ENCODE data around the gene LHFPL6. TPM values are rescaled to one million over a fixed set of nuclear protein-coding genes. Genes with fewer than 3 reads are reported as not detected.

LHFPL6 gene
- 24.5 TPM for total RNA-seq

DNA sequence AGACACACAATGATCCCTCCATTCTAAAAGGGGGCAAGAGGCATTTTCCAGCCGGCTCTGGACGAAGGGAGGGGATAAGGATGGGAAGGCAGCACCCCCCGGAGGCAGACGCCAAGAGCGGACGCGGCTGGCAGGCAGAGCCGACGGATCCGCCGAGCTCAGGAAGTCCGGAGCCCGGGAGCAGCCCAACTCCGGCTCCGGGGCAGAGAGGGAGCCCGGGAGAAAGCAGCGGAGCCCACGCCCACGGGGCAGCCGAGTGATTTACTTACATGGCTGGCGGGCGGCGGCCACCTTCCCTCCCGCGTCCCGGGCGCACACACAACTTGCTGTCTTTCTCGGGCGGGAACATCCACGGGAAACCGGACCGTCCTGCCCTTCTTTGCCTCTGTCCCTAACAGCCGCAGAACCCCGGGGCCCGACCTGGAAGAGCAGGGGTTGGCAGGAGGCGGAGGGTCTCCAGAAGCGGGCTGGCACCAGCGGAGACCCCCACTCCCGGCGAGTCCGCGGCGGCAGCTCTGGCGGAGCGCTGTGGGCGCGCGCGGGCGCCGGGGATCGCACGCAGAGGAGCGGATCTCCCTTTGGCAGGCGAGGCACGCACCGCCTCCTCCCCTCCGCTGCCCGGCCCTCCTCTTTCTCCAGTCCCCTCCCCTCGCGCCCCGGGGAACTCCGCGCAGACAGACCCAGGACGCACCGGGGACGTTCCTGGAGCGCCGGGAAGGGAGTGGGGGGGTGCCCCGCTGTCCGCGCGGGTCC is at the start of gene LHFPL6:
LHFPL6 (minus strand) TSS at position 580 of the 753 bp plus-strand sequence.
- DNase-seq (ENCODE audit: low spot score in 2 of 2) (peak; percentile 70 to 72), FAIRE-seq (no peak)

DNA sequence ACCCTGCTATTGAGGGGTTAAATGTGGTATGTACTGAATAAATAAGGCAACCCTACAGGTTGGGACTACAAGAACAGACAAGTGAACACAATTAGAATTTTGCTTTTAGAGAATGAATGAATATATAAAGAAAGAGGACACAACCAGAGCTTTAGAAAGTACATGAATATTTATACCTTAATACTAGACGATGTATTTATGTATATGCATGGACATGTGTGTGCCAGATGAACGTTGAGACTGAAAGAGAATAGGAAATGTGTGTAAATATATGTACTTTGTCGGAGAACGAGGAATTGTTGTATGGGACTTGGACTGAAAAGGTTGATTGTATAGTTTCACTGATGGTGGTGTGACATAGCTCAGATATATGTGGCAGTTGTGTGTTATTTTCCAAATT is 43.1 kb upstream of the LHFPL6 start:
- DNase-seq (ENCODE audit: low spot score in 2 of 2) (no peak), FAIRE-seq (no peak)

DNA sequence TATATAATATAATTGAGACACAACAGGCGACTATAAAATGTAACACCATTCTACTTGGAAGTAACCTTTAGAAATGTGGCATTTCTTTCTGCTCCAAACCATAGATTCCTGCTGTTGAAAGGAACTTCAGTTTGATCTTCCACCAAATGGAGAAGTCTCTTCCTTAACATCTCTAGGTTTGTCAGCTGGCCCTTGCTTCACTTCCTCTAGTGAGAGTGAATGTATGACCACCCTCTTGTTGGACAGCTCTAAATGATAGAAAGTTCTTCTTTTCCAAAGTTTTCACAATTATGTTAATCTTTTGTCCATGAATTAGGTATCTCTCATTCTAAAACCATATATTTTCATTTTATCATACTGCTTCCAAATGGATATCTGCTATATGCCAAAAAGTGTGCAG is 38.7 kb upstream of the LHFPL6 start:
- no peak for FAIRE-seq

DNA sequence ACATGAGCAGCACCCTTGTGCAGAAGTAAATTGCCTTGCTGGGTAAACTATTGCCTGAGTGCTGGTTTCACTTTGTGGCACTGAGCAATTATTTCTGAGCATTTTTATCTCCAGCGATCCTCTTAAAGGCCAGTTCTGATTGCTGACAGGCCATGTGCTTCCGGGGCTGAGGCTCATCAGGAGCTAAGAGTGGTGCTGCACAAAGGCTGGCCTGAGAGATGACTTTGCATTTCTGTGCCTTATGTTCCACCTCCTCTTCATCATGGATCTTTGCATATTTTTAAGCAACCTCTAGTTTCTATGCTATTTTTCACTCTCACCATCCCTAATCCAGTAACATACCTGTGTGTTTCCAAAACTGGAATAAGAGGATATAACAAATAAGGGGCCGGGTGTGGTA is 34.9 kb upstream of the LHFPL6 start:
- DNase-seq (ENCODE audit: low spot score in 2 of 2) (no peak), FAIRE-seq (no peak)

More for the DNA sequence above, 38.7 kb upstream of the LHFPL6 start:
- no peak for DNase-seq (ENCODE audit: low spot score in 2 of 2)

DNA sequence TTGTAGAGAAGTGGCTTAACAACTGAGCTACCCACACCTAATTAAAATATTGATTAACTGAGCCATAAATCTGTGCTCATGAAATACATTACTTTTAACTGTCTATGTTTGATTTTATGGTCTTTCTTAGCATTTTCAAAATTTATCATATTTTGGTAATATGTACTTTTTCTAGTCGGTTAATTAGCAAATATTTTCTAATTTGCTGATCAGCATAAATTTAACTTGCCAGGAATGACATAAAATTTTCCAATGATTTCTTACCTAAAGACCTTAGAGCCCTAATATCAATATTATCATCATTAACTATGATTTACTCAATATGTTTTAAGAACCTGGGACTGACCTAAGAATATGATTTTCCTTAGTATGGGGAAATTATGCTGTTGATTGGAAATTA is 32.6 kb upstream of the LHFPL6 start:
- FAIRE-seq = no peak
- no peak for DNase-seq (ENCODE audit: low spot score in 2 of 2)

DNA sequence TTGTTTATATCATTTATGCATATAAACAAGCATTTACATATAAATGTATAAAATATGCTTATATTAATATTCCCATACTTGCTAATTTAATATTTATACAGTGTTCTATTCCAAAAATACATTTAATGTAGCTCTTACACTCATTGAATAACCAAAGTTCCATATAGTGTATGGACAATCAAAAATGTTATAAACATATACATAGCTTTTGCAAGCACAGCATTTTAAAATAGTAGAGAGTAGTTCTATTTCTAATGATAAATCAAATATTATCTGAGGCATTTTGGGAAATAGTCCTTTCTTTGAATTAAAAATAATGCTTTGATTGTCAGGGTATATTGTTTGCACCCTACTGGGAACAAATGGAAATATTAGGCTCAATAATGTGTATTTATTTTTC is 30.0 kb upstream of the LHFPL6 start:
- no peak for DNase-seq (ENCODE audit: low spot score in 2 of 2)
- peak; percentile 6 for FAIRE-seq

DNA sequence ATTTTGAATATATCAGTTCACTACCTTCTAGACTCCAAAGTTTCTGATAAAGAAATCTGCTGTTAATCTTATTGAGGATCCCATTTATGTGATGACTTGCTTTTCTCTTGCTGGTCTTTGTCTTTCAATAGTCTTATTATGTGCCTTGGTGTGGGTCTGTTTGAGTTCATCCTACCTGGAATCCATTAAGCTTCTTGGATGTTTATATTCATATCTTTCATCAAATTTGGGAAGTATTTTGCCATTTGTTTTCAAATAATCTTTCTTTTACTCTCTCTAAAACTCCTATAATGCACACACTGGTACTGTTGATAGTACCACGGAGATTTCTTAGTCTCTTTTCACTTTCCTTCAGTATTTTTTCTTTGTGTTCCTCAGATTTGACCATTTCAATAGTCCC is 28.3 kb upstream of the LHFPL6 start:
- DNase-seq (ENCODE audit: low spot score in 2 of 2) = no peak
- FAIRE-seq = no peak

DNA sequence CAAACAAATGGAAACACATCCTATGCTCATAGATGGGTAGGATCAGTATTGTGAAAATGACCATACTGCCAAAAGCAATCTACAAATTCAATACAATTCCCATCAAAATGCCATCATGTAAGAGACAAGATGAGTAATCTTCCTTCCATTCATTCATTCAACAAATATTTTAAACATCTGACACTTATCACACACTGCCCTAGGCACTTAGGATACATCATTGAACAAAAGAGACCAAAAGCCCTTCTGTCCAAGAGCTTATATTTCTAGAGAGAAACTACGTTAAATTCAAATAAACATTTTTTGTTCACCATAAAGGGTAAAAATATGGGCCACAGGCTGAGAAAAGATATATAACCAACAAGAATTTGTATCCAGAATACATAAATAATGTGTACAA is 20.5 kb upstream of the LHFPL6 start:
- FAIRE-seq = no peak
- DNase-seq (ENCODE audit: low spot score in 2 of 2) = no peak

DNA sequence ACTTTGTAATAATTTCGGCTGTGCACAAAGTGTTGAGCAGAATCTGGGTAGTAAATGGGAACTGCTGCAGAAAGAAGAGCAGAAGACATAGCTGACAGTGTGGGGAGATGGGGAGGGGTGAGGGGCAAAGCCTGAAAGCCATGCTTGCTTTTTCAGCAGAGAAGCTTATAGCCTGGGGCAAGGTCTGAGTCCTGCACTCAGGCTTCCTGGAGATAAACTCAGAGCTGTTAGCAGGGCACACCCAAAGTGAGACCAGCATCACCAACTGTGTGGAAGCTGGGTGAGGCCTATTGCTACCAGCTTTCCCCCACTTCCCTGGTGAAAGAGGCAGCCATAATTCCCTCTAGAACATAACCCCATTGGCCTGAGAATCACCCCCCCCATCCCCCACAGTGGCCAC is 15.6 kb upstream of the LHFPL6 start:
- no peak for FAIRE-seq
- DNase-seq (ENCODE audit: low spot score in 2 of 2) = no peak

DNA sequence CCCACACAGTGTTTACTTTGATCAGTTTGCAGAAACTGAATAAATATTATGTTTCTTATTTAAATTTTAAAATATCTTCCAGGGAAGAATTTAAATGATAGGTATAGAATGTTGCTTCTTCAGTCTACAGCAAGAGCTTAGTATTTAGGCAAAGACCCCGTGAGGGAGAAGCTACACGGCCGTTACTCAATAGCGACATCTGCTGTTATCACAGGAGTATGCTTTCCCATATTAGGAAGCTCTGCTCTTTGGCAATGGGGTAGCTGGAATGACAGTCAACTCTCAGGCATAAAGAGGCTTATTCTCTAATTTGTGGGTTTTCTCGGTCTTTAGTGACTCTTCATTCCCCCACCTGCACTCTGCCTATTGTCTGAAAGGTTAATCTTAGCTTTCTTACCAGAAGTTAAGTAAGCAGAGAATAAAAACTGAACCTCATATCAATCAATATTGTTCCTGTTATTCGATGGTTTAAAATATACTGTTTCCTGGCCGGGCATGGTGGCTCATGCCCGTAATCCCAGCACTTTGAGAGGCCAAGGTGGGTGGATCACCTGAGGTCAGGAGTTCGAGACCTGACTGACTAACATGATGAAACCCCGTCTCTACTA is 13.2 kb upstream of the LHFPL6 start:
- FAIRE-seq (peak; percentile 77), DNase-seq (ENCODE audit: low spot score in 2 of 2) (peak; percentile 43 to 68)

DNA sequence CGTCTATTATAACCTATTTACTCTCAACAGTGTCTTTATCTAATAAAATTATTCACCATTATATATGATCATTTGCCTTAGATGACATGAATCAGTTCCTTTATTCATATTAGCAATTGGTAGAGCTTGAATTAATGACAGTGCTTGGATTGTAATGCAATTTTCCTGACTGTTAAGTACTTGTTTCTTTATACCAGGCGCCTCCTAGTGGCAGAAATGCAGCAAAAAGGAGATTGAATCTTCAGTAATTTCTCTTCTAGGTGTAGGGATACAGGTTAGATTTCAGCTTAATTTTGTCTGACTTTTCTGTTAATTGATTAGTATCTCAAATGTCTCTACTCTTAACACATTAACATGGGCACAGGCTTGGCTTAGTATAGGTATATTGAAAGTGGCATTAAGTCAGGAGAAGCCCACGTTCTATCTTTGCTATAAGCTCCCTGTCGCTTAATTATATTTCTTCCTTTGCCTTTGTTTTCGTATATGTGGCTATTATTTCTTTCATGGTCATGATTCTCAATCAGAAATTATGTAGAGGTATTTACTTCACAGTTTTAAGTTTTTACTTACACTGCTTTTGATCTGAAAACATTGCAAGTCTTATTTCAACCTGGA is 9.1 kb upstream of the LHFPL6 start:
- DNase-seq (ENCODE audit: low spot score in 2 of 2) = peak; percentile 38 to 50
- FAIRE-seq = peak; percentile 91

DNA sequence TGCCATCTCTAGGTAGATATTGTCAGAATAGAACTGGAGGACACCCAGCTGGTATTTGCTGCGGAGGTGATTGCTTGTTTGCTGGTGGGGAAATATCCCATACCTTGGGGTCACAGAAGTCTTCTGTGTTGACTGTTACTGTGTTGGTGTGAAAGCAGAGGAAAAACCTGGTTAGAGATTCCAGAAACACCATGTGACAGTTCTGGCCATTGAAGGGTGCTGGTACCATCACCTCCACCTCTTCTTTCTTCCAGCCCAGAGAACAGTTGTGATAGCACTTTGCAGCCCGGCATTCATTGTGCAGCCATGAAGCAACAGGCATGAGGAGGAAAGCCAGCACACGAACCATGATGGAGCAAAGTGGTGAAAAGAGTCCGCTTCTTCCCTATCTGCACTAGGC is 4.9 kb upstream of the LHFPL6 start:
- DNase-seq (ENCODE audit: low spot score in 2 of 2) (no peak), FAIRE-seq (no peak)

DNA sequence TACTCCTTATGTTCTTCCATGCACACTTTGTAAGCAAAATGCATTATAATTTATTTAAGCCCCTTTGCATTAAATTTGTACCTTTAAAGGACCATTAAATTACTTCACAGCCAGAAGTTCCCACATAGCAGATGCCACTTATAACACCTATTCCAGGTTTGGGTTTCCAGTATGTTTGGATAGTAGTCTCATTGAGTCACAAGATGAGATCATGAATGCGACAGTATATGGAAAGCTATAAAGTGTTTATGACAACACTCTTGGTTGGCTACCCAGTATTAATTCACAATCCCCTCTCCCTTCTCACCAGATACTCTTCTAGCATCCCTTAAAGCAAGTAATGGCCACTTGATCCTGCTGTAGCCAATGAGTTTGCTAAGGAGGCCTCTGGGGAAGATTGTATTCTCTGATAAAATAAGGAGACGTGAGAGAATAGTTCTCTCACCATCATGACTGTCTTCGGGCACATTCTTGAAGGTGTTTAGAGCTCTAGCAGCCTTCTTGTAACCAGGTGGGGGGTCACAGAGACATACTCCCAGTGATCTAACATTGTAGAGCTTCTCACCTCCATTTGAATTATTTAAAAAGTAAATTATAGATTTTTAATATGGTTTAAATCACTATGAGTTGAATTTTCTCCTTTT is 2.8 kb upstream of the LHFPL6 start:
- FAIRE-seq (no peak), DNase-seq (ENCODE audit: low spot score in 2 of 2) (no peak)

DNA sequence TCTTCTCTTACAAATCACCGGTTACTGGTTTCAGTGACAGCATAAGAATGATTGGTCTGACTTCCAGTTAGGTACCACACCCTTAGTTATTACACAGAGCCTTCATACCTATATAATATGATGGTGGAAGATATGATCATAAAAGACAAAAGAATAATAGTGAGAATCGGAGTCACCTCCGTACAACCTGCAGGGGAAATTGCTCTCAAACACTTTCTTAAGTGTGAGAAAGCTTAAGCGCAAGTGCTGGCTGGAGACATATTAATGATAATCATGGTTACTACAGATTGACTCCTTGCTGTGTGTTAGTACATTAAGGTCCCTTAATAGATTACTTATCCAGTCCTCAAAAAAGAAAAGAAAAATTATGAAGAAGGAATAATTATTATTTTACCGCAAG is 1.8 kb upstream of the LHFPL6 start:
- no peak for FAIRE-seq
- DNase-seq (ENCODE audit: low spot score in 2 of 2) = no peak

DNA sequence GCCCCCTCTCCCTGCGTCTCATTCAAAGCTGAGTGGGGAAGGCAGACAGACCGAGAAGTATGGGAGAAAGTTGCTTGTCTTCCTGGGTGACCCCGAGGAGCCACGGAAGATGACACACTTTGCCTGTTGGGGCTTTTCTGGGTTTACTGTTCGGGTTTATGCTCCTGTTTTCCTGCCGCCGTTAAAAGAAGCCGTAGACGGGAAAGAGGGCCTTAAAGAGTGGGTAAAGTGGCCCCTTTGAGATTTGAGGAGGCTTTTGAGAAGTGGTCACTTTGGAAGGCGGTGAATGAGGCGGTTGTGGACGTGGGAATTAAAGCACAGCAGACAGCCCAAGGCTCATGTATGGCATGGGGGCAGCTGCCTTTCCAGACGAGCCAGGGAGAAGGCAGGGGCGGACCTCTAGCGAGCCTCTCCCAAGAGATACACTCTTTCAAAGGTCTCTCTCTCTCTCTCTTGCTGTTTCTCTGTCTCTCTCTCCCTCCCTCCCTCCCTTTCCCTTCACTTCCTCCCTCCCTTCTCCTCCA is 493 bp upstream of the LHFPL6 start:
- DNase-seq (ENCODE audit: low spot score in 2 of 2) (peak in 1 of 2 donors; percentile 21), FAIRE-seq (no peak)

DNA sequence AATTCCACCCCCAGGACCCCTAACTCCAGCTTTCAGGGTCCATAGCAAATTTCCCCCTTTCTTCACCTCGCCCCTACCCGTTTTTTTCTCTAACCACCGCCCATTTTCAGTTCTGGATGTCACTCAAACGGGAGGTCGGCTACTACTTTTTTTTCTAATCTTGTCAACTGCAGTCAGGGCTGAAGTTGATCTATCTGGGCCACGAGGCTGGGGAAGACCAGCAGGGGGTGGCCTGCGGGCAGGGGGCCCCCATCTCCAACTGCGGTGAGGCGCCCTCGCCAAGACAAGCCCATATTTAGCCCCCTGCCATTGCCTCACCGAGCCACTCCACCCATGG is 748 bp downstream of the LHFPL6 start:
- no peak for FAIRE-seq
- no peak for DNase-seq (ENCODE audit: low spot score in 2 of 2)

DNA sequence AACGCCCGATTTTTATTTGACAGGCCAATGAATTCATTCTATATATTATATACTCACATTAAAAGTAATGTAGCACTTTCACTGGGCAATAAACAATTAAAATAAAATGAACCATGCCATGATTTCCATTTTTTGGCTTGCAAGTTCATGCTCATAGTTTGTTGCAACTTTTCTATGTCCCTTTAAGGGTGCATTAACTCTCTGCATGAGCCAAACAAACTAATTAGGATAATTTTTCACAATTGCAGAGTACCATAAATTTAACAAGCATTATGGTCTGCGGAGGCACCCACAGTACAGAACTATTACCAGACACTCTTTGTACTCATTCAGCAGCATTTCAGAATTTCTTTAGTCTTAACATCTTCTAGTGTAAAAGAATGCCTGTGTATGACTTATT is 1.4 kb downstream of the LHFPL6 start:
- DNase-seq (ENCODE audit: low spot score in 2 of 2) (no peak), FAIRE-seq (no peak)

DNA sequence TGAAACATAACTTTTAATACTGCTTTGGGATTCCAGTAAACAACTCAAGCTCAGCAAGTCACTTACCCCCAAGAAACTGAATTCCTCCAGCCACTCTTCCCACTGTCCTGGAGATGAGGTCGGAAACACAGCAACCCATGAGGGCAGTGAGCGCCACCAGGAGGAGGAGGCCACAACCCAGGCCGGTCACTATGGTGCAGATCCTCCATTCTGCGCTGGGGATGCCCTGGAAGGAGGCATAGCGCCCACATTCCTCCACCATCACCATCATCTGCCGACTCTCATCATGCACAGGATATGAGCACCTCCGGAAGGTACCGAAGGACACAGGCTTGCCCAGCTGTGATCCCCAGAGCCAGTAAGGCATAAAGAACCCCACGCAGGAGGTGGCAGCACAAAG is 2.2 kb downstream of the LHFPL6 start:
- FAIRE-seq (no peak), DNase-seq (ENCODE audit: low spot score in 2 of 2) (peak in 1 of 2 donors; percentile 10)

DNA sequence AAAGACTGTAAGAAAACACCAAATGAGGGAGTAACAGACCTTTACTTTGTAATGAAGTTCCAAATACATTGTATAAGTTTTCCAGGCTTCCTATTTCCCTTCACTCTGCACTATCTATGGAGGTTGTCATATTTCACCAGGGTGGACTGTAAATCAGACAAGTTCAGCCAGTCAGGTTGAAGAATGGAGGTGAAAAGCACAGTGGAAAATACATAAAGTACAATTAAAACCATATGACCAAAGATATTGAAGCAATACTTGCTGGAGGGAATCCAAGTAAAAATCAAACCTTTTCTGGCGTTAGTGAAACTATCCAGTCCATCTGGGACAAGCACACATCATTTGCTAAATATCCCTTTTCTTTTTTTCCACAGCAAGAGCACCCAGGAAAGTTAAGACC is 3.2 kb downstream of the LHFPL6 start:
- DNase-seq (ENCODE audit: low spot score in 2 of 2) (no peak), FAIRE-seq (no peak)

DNA sequence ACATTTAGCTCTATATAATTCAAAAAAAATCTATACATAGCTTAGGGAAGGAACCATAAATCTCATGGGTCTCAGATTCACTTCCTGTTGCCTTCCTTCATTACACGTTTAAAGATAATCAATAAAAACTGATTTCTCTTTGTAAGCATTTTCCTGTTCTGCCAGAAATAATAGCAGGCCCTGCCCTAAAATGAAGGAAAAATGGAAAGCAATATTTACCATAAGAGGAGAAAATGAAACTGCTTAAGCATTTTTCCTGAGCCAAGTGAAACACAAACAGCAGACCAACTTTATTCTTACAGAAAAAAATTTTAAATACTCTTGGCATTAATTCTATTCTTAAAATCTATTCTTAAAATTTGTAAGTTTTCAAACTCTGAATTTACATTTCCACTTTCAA is 4.0 kb downstream of the LHFPL6 start:
- FAIRE-seq = no peak

DNA sequence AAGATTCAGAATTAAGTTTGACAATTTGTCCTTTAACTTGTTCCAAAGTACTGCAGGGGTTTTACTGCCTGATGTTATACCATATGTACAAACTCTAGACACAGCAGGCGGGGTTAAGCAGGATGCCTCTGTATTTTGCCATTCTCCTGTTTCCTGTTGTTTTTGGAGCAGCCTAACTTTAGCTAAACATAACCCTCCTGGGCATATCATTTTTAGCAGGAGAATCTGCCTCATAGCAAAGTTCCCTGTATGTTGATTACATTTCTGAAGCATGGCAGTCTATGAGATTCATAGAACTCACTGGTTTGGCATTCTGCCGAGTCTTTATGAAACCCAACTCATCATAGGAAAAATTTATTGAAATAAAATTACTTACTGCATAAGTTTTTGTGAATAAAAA is 5.2 kb downstream of the LHFPL6 start:
- FAIRE-seq (no peak), DNase-seq (ENCODE audit: low spot score in 2 of 2) (no peak)

More for the DNA sequence above, 4.0 kb downstream of the LHFPL6 start:
- DNase-seq (ENCODE audit: low spot score in 2 of 2) = no peak
